ENCODE results near the gene DNAJC4. TPM values are rescaled to one million over a fixed set of nuclear protein-coding genes. Genes with fewer than 3 reads are reported as not detected.
A peak's percentile ranks its signal among the peaks of the same experiment; 100 is the strongest.

DNAJC4 gene
- total RNA-seq, 1 experiment from 2014 or later = 57.1 TPM

DNA sequence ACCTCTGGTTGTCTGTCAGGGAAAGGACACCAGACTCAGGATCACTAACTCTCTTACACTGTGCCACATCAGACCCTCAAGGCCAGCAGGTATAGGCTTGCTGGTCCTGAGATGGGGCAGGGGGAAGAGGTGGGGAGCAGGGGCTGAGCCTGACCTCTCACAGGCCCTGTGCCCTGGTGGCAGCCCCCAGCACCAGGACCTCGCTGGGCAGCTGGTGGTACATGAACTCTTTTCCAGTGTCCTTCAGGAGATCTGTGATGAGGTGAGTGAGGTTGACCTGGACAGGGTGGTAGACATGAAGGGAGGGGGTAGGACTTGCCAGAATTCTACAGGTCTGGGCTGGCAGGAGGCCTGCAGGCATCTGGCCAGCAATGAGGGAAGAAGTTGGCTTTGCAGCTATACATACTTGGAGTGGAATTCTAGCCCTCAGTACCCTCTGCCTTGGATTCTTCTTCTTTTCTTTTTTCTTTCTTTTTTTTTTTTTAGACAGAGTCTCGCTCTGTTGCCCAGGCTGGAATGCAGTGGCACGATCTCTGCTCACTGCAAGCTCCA, 2.9 kb upstream of the DNAJC4 start:
- CTCF ChIA-PET = no interaction called here
- H3K79me2 ChIP-seq (ENCODE audit: low read depth) = peaks cover 34% of the 10 kb centered on the region
- intact Hi-C loops (cut with micrococcal nuclease; ENCODE audit: unreplicated experiment) = no loop called here
- no peak overlapping the region for H2AFZ ChIP-seq
- no peak overlapping the region for H3K27ac ChIP-seq
- TF ChIP-seq, protein P1, sequence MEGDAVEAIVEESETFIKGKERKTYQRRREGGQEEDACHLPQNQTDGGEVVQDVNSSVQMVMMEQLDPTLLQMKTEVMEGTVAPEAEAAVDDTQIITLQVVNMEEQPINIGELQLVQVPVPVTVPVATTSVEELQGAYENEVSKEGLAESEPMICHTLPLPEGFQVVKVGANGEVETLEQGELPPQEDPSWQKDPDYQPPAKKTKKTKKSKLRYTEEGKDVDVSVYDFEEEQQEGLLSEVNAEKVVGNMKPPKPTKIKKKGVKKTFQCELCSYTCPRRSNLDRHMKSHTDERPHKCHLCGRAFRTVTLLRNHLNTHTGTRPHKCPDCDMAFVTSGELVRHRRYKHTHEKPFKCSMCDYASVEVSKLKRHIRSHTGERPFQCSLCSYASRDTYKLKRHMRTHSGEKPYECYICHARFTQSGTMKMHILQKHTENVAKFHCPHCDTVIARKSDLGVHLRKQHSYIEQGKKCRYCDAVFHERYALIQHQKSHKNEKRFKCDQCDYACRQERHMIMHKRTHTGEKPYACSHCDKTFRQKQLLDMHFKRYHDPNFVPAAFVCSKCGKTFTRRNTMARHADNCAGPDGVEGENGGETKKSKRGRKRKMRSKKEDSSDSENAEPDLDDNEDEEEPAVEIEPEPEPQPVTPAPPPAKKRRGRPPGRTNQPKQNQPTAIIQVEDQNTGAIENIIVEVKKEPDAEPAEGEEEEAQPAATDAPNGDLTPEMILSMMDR (conservative IDR thresholded peaks at IDR 0.05) = no peak
- no peak for TF ChIP-seq EZH2 (IDR thresholded peaks at IDR 0.05; ENCODE audit: low read depth)
- peaks cover 23% of the 10 kb centered on the region for H3F3A ChIP-seq (ENCODE audit: insufficient read depth, low read depth)
- H3K4me1 ChIP-seq (replicated peaks; ENCODE audit: insufficient read depth) = peaks cover 27% of the 10 kb centered on the region
- peak overlapping the region; percentile 98 for H3K4me3 ChIP-seq
- no peaks in the 10 kb centered on the region for H3K9me2 ChIP-seq (ENCODE audit: insufficient read depth)
- BruUV-seq (replicated peaks) = no TSS peak
- peaks cover 3% of the 10 kb centered on the region for H4K20me1 ChIP-seq (ENCODE audit: insufficient read depth)
- no peaks in the 10 kb centered on the region for H3K36me3 ChIP-seq (ENCODE audit: low read depth)
- peak overlapping the region; percentile 99 for H3K4me2 ChIP-seq
- H3K9me3 ChIP-seq (ENCODE audit: insufficient read depth, low read depth) = no peaks in the 10 kb centered on the region
- POLR2A ChIA-PET (ENCODE audit: unreplicated experiment) = interaction anchor here (0.5 to 0.6 kb wide), 2 partner anchors 19 to 40 kb away, joined by 4 read pairs; no protein-coding TSS in a partner anchor
- DNase-seq = no peak
- no peaks in the 10 kb centered on the region for H3K27me3 ChIP-seq (ENCODE audit: insufficient read depth, low read depth)

DNA sequence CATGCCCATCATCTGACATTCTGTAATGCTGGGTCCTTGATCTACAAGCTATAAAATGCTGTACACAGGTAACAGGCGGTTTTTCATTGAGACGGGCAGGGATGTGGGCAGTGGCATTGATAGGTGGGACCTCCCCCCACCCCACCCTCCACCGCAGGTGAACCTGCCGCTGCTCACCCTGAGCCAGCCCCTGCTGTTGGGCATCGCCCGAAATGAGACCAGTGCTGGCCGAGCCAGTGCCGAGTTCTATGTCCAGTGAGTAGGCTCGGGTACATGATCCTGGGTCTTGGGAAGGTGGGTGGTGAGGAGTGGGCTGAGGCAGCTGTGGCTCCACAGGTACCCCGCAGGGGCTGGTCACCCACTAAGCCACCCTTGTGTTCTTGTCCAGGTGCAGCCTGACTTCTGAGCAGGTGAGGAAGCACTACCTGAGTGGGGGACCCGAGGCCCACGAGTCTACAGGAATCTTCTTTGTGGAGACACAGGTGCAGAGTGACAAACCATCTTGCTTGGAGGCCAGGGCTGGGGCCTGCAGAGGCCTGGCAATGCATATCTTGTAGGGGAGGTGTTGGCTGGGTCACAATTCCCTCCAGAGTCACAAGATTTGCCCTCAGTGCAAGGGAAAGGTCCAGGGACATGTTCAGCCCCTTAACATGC, 1.1 kb upstream of the DNAJC4 start:
- H3K36me3 ChIP-seq (ENCODE audit: low read depth) = no peaks in the 10 kb centered on the region
- no peak overlapping the region for H3K27ac ChIP-seq
- no peaks in the 10 kb centered on the region for H3K27me3 ChIP-seq (ENCODE audit: insufficient read depth, low read depth)
- peaks cover 34% of the 10 kb centered on the region for H3K79me2 ChIP-seq (ENCODE audit: low read depth)
- H2AFZ ChIP-seq = no peak overlapping the region
- CTCF ChIA-PET = no interaction called here
- peaks cover 3% of the 10 kb centered on the region for H4K20me1 ChIP-seq (ENCODE audit: insufficient read depth)
- H3K4me2 ChIP-seq = peak overlapping the region; percentile 76; the same call in 1 of the 2 replicates
- BruUV-seq (replicated peaks) = no TSS peak
- no peaks in the 10 kb centered on the region for H3K9me3 ChIP-seq (ENCODE audit: insufficient read depth, low read depth)
- intact Hi-C loops (cut with micrococcal nuclease; ENCODE audit: unreplicated experiment) = no loop called here
- no peak for TF ChIP-seq EZH2 (IDR thresholded peaks at IDR 0.05; ENCODE audit: low read depth)
- TF ChIP-seq, protein P1 (conservative IDR thresholded peaks at IDR 0.05) = no peak
- no peaks in the 10 kb centered on the region for H3K9me2 ChIP-seq (ENCODE audit: insufficient read depth)
- no peak for DNase-seq
- POLR2A ChIA-PET (ENCODE audit: unreplicated experiment) = interaction anchor here (0.6 kb wide), 1 partner anchor 222 kb away, joined by 5 read pairs; no protein-coding TSS in a partner anchor
- no peak overlapping the region for H3K4me3 ChIP-seq
- peaks cover 30% of the 10 kb centered on the region for H3F3A ChIP-seq (ENCODE audit: insufficient read depth, low read depth)
- H3K4me1 ChIP-seq (replicated peaks; ENCODE audit: insufficient read depth) = peaks cover 34% of the 10 kb centered on the region

DNA sequence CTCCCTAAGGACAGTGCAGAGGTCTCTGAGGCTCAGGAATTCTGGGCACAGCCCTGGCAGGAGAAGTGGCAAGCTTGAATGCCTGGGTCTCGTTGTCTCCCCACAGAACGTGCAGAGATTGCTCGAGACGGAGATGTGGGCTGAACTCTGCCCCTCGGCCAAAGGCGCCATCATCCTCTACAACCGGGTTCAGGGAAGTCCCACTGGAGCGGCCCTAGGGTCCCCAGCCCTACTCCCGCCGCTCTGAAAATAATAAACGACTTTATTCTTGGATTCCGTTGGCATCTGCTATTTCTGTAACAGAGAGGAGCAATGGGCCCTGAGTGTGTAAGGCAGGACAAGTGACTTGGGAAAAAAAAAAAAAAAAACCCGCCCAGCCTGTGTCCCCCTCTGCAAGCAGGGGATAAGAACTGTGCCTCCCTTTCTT, 591 bp upstream of the DNAJC4 start:
- peak overlapping the region; percentile 76 for H3K4me2 ChIP-seq
- H3K4me1 ChIP-seq (replicated peaks; ENCODE audit: insufficient read depth) = peaks cover 33% of the 10 kb centered on the region
- no peak for DNase-seq
- peaks cover 3% of the 10 kb centered on the region for H4K20me1 ChIP-seq (ENCODE audit: insufficient read depth)
- ChIA-PET CTCF (no interaction called here), POLR2A (ENCODE audit: unreplicated experiment) (no interaction called here)
- H3K9me3 ChIP-seq (ENCODE audit: insufficient read depth, low read depth) = no peaks in the 10 kb centered on the region
- peaks cover 33% of the 10 kb centered on the region for H3K79me2 ChIP-seq (ENCODE audit: low read depth)
- H3K27ac ChIP-seq = no peak overlapping the region
- H3K27me3 ChIP-seq (ENCODE audit: insufficient read depth, low read depth) = no peaks in the 10 kb centered on the region
- no peak for TF ChIP-seq EZH2 (IDR thresholded peaks at IDR 0.05; ENCODE audit: low read depth)
- TF ChIP-seq, protein P1 (conservative IDR thresholded peaks at IDR 0.05) = no peak
- peak overlapping the region; percentile 81 for H3K4me3 ChIP-seq
- H3F3A ChIP-seq (ENCODE audit: insufficient read depth, low read depth) = peaks cover 27% of the 10 kb centered on the region
- no TSS peak for BruUV-seq (replicated peaks)
- intact Hi-C loops (cut with micrococcal nuclease; ENCODE audit: unreplicated experiment) = loop anchor here (1.0 to 5.0 kb wide), 2 partner anchors 11 to 42 kb away; partner anchors contain the start of gene STIP1
- H3K36me3 ChIP-seq (ENCODE audit: low read depth) = no peaks in the 10 kb centered on the region
- H3K9me2 ChIP-seq (ENCODE audit: insufficient read depth) = no peaks in the 10 kb centered on the region
- peak overlapping the region; percentile 80; the same call in 1 of the 2 replicates for H2AFZ ChIP-seq

Measured in PC-9 (cell line).